ENCODE results near the gene DLGAP5.

DLGAP5 gene

DNA sequence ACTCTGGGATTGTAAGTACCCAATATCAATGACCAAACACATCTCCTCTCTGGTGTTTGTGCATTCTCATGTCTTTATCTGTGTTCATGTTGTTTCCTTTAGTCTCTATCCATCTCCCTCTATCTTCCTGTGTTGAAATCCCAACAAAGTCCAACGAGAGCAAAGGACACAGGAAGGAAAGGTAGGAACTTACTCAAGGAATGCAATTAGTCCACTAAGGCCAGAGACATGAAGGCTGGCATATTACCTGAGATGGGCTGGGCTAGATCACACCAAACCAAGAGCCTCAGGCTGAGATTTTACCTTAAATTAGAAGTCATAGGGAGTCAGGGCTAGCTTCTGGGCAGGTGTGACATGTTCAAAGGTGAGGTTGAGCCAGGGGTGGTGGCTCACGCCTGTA, 76.7 kb downstream of the DLGAP5 start:
- DNase-seq (ENCODE audit: low read depth): no peak

DNA sequence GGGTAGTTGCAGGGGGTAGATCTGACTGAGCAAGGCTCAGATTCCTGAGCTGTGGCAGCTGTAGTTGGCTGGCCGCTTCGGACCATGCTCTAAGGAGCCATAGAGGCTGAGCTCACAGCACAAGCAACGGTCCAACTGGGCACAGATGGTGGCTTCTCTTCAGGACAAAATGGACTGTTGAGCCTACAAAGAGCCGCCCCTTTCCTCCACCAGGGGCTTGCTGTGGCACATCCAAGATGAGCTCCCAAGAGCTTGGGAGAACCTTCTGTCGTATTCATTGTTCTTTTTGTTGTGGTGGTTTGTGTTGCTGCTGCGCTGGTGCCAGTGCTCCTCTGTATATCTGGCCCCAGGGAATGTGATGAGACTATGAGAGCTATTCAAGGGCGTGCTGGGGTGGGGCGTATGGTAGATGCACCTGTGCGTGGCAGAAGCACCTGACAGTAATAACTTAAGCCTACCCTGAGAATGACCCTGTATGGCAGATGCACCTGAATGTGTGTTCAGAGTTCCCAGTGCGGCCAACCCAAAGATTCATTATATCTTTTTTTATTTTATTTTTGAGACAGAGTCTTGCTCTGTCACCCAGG, 80.2 kb downstream of the DLGAP5 start:
- no peak for DNase-seq (ENCODE audit: low read depth)

DNA sequence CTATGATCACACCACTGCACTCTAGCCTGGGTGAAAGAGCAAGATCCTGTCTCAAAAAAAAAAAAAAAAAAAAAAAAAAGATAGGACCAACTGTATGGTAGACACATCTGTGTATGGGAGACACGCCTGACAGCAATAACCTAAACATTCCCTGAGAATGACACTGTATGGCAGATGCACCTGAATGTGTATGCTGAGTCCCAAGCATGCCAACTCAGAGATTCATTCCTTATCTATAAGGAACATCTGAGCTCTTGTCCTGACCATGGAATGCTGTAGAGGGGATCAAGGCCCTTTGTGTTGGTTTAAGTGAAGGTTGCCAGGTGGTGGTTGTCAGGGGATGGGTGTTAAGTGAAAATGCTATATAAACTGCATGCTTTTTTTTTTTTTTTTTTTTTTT, 81.5 kb downstream of the DLGAP5 start:
- no peak for DNase-seq (ENCODE audit: low read depth)

DNA sequence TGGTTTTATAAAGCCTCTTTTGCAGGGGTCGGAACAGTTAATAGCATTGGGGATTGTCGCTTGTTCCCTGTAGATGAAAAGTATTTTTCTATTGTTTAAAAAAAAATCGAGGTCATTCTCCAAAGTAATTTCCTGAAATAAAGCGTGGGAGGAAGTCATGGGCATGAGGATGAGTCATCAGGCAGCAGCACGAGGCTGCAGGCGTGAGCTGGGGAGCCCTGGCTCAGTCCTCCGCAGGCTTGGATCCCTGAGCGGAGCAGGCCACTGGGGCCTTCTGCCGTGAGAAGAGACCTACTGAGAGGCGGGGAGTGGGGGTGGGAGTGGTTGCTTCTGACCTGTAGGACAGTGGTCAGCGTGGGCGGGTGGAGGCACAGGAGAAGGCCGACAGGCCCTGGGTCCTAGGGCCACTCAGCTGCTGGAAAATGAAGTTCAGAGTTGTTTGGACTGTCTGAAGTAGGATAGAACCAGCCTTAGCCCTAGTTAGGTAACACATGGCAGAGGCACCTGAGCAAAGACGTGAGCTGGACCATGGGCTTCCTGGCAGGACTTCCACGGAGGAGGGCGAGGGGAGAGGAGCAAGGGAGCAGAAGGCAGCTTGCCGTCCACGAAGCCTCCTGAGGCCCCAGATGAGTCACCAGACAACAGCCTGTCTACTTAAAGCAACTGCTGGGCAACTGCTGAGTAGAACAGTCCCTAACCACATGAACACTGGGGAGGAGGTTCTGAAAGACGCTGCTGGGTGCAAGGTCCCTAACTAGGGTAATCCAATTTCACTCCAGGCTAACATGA, 83.4 kb downstream of the DLGAP5 start:
- DNase-seq (ENCODE audit: low read depth): no peak

DNA sequence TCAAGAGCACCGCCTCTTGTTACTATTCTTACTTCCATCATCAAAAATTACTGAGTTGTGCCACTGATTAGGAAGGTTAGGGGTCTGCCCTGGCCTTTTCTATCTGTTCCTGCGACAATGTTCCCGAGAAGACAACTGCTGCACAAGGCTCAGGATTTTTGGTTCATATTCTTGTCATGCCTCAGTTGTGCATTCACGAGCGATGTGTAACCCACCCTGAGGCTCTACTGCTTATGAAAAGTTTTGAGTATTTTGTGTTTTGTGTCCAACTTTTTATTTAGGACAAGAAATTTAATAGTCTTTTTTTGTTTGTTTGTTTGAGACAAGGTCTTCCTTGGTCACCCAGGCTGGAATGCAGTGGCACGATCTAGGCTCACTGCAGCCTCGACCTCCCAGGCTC, 85.4 kb downstream of the DLGAP5 start:
- no peak for DNase-seq (ENCODE audit: low read depth)

DNA sequence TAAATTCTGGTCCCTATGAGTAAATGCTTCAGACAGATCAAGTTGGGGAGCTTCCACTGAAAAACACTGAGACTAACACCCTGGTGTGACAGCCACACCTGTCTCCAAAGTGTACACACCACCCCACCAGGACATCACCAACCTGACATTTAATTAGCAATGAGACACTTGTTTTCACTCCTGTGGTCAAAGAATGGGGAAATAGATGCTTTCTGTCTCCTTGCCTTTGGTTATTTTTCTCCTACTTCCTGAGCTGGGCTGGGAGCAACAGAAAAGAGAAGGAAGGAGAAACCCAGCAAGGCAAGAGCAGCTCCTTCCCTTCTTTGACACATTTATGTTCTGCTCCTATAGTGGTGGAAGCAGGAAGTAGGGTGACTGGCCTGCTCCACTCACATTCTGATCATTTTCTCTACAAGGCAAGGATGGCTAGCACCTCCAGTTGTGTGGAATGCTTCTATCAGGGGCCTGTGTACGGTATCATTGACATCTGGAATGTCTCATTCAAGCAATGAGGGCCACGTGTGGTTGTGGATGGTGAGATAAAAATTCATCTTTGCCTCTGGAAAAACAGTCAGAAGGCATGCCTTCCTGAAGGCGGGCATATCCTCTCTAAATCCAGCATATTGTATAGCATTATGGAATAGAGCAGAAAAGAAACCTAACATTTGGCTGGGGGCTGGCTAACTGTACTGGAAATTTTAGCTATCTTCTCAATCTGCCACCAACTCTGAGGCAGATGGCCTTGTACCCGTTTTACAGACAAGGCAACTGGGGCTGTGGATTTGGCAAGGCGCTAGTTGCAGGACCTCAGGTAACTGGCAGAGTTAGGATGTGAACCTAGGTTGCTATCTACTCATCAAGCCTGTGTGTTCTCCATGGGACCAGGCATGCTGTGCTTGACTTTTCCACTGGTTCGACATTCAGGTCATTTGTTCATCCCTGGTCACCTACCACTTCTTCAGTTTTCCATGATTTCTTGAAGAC, 87.1 kb downstream of the DLGAP5 start:
- no peak for DNase-seq (ENCODE audit: low read depth)

DNA sequence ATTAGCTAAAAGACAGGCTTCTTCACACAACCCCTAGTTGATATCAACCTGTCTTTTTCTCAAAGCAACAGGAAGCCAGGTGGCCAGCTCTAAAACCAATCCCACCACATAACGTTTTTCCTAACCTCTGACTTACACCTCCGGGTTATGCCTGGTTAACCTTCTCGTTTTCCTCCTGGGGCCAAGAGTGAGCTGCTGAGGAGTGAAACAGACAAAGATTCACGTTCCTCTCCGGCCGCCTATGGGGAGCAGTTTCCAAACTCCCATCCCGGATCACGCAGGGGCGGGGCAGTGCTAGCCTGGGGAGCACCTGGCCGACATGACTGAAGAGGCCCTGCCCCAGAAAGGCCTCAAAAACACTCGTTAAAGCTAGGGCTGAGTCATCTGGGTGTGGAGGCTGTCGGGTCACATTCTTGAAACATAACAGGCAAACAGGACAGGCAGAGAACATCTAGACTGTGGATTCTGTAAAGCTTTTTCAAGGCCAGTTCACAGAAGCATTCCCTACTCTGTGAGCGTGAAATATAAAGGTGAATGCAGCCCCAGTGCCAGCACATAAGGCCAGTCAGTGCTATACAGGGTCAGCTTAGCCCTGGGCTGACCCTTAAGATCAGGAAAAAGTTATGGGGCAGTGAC, 88.3 kb downstream of the DLGAP5 start:
- DNase-seq (ENCODE audit: low read depth): peak; percentile 26

DNA sequence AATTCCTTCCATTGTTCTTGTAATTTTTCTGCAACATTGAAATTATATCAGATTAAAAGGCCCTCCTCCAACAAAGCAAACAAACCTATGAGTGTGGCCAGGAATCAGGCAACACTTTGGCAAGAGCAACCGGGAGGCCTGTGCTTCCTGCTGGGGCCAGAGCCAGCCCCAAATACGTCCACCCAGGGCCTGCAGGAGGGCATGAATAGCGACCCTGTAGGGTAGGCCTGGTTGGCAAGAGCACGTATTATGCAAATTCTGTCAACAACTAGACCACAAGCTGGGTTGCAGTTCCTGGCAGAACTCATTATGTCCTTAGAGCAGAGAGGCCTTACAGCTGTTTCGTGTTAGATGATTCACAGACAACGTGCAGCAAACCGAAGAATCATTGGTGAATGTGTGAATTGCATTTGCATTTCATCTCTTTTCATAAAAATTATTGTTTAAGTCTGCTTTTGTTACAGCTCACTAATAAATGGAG, 89.2 kb downstream of the DLGAP5 start:
- DNase-seq (ENCODE audit: low read depth): no peak

DNA sequence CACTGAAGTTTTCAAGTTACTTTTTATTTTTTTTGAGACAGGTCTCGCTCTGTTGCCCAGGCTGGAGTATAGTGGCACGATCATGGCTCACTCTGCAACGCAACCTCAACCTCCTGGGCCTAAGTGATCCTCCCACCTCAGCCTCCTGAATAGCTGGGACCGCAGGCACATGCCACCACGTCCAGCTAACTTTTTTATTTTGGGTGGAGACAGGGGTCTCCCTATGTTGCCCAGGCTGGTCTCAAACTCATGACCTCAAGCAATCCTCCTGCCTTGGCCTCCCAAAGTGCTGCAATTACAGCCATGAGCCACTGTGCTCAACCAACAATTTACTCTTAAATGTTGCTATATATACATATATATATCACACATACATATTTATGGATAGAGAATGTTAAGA, 89.7 kb downstream of the DLGAP5 start:
- no peak for DNase-seq (ENCODE audit: low read depth)

DNA sequence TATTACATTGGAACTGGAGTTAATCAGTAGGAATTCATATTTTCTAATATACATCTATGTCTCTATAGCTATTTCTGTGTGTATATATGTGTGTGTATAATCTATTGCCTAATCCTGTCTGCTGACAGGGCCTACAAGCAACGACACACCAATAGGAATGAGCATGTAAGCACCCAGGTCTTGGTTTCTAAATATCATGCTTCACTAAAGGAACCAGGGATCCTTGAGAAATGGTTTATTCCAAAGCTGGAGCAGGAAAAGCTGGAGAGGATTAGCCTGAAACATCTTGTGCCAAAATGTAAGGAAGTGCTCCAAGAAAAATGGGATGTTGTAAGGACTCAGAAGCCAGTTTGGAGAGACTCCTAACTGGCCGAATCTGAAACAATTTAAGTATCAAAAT, 91.6 kb downstream of the DLGAP5 start:
- no peak for DNase-seq (ENCODE audit: low read depth)

DNA sequence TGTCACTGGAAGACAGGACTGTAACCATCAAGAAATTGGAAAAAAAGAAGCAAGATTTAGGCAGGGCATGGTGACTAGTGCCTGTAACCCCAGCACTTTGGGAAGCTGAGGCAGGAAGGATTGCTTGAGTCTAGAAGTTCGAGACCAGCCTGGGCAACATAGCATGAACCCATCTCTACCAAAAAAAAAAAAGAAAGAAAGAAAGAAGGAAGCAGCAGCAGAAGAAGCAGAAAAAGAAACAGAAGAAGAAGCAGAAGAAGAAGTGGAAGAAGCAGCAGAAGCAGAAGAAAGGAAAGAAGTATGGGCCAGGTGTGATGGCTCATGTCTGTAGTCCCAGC, 92.9 kb downstream of the DLGAP5 start:
- DNase-seq (ENCODE audit: low read depth): no peak
